HG02973 (cell line): ENCODE data around the gene ERMAP.
A peak's percentile ranks its signal among the peaks of the same experiment; 100 is the strongest.
"Not testable (repeated sequence)": the region's sequence is repeated elsewhere in the genome, so short reads cannot be mapped to it uniquely, and the experiment has no call there.

Experiments used
- ATAC-seq: cut with Tn5 transposase; IDR thresholded peaks from one replicate; pipeline ENCODE4 v1.9.1; 2021; ENCODE audit warnings: moderate library complexity; ENCODE audit not compliant: unreplicated experiment

Gene ERMAP

GRCh38 chr1:42844592-42845140 lies 27.7 kb downstream of the ERMAP start:
- ATAC-seq = no peak

DNA sequence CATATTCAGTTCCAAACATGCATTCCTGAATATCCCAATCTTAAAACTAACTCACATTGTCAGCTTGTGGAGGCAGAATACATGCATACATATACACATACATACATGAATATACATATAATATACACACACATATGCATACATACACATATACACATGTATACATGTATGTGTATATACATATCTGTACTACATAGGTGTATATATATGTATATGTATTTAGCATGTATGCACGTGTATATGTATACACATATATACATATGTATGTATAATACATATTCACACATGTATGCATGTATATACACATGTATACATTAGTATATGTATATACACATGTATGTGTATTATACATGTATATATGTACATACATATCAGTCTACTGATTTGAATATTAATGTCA lies 28.3 kb downstream of the ERMAP start:
- no peak for ATAC-seq

DNA sequence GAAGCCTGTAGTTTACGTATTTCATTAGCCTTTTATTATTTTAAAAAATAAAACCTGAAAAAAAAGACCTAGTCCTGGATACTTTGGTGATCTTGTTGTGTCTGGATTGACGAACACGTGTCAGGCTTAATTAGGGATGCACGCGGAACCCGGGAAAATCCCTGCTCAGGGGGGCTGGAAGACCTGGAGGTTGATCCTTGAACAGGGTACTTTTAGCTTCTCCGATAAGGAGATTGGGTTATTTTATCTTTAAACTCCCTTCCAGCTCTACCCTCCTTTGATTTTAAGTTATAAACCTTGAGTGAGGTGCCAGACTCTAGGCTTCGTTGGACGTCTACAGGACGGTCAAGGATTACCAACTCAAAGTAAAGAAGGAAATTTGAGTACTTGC lies 28.9 kb downstream of the ERMAP start:
- ATAC-seq = no peak

- ATAC-seq = peak; percentile 77
Measured at GRCh38 chr1:42846257-42847110, 29.6 kb downstream of the ERMAP start, which contains the start of gene ZNF691. ZNF691 (plus strand) TSS chr1:42846613; CDS start chr1:42849659, 3,046 bp downstream.

GRCh38 chr1:42847111-42847595 lies 30.2 kb downstream of the ERMAP start:
- ATAC-seq = no peak

DNA sequence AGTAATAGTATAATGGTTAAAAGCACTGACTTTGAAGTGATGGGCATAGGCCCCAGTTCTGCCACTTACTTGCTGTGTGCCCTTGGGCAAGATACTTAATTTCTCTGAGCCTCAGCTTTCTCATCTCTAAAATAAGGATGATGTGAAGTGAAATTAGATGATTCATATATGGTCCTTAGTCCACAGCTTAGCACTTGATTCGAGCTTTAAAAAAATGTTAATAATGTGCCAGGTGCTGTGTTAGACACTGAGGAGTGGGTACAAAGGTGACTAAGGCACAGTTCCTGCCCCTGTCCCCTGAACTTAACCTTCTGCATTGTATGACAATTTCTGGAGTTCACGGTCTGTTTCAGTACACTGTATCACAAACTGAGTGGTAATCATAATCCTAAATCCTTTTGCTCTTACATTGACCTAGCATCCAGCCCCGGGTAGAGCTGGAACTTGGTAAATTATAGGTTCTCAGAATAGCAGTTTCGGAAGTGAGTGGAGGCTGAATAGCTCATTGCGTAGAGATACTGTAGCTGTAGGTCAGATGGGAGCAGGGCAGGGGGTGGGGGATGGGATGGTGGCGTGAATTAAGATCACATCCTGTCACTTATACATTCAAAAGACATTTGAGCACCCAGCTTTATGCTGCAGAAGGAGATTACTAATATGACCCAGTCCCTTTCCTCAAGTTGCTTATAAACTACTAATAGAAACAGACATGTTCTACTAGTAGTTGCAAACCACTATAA lies 31.0 kb downstream of the ERMAP start:
- ATAC-seq = no peak

- no peak for ATAC-seq
Measured at GRCh38 chr1:42848823-42849537, 32.1 kb downstream of the ERMAP start.

GRCh38 chr1:42849944-42850343 lies 33.0 kb downstream of the ERMAP start:
- ATAC-seq = no peak

DNA sequence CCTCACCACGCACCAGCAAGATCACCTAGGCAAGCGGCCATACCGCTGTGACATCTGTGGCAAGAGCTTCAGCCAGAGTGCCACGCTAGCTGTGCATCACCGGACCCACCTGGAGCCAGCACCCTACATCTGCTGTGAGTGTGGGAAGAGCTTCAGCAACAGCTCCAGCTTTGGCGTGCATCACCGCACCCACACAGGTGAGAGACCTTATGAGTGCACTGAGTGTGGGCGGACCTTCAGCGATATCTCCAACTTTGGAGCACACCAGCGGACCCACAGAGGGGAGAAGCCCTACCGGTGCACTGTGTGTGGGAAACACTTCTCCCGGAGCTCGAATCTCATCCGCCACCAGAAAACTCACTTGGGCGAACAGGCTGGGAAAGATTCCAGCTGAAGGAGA lies 34.5 kb downstream of the ERMAP start:
- ATAC-seq = no peak

- ATAC-seq = no peak
Measured at GRCh38 chr1:42851960-42852607, 35.2 kb downstream of the ERMAP start.

DNA sequence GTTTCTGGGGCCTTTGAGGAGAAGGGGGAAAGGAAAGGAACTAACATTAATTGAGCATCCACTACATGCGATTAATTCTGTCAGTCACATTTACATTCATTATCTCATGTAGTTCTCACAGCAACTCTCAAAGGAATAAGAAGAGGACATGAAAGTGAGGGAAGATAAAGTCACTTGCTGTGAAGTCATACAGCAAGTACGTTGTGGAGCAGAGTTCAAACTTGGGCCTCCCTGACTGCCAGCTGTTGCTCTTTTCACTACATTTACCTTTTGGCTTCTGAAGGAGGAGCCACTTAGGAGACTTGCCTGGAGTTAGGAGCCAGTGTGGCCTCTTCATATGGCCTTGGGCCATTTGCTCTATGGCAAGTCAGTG lies 35.7 kb downstream of the ERMAP start:
- no peak for ATAC-seq

DNA sequence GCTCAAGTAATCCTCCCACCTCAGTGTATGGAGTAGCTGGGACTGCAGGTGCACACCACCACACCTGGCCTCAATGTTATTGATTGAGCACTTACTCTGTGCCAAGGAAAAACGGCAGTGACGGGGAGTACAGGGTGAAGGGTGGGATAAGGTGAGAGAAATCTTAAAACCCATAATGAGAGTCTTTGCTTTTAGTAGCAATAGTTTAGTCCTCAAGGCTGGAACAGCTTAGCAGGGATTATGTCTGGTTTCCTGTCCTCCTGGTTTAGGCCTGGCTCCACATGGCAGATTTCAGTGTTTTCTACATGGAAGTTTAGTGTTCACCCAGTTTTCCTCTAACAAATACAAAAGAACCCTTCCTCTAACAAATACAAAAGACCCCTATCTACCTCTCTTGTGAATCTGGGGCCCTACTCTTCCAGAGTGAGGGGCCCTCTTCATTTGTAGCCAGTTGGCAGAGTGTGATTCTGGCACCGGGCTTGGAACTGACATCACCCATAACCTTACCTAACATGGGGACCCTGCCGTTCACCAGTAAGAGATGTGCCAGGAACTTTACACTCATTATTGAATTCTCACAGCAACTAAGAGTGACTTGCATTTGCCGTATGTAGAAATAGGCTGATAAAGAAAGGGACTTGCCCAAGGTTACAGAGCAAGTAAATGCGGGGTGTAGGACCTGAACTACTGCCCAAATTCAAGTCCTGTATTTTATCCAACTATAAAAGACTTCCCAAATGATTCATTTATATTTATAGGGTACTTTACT lies 36.4 kb downstream of the ERMAP start:
- no peak for ATAC-seq

DNA sequence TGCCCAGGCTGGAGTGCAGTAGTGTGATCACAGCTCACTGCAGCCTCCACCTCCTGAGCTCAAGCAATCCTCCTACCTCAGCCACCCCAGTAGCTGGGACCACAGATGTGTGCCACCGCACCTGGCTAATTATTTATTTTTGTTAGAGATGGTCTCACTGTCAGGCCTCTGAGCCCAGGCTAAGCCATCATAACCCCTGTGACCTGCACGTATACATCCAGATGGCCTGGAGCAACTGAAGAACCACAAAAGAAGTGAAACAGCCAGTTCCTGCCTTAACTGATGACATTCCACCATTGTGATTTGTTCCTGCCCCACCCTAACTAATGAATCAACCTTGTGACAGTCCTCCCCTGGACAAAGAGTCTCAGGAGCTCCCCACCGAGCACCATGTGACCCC lies 39.6 kb downstream of the ERMAP start:
- not testable (repeated sequence) for ATAC-seq

GRCh38 chr1:42859366-42859765 lies 42.4 kb downstream of the ERMAP start:
- not testable (repeated sequence) for ATAC-seq

- ATAC-seq = no peak
Measured at GRCh38 chr1:42860339-42861013, 43.6 kb downstream of the ERMAP start.

DNA sequence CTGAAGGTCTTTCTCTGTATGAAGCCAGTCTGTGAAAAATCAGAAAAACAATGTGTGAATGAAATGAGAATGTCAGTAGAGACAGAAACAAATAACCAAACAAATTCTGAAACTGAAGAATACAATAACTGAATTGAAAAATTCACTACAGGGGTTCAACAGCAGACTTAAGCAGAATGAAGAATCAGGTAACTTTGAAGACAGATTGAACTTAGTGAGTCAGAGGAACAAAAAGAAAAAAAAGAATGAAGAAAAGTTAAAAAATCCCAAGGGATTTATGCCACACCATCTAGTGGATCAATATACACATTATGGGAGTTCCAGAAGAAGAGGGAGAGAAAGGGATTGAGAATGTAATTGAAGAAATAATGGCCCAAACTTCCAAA lies 44.1 kb downstream of the ERMAP start:
- ATAC-seq = no peak

- ATAC-seq = no peak
Measured at GRCh38 chr1:42866549-42866948, 49.6 kb downstream of the ERMAP start.

DNA sequence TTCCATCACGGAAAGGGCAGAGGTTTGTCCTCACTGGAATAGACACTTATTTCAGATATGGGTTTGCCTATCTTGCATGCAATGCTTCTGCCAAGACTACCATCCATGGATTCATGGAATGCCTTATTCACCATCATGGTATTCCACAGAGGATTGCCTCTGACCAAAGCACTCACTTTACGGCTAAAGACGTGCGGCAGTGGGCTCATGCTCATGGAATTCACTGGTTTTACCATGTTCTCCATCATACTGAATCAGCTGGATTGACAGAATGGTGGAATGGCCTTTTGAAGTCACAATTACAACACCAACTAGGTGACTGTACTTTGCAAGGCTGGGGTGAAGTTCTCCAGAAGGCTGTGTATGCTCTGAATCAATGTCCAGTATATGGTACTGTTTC lies 51.5 kb downstream of the ERMAP start:
- ATAC-seq = not testable (repeated sequence)

GRCh38 chr1:42869254-42869653 lies 52.3 kb downstream of the ERMAP start:
- not testable (repeated sequence) for ATAC-seq
